Testis (tissue), 3 donors: Measurements from ENCODE around the gene CLEC14A. TPM values are rescaled to one million over a fixed set of nuclear protein-coding genes. Genes with fewer than 3 reads are reported as not detected.

ENCODE experiments used
- DNase-seq: peaks from one replicate; pipeline ENCODE4 v3.0.0-alpha.2; 2019
- H3K27ac ChIP-seq, 2 donors: fragments of 200-600 bp; sonication (generic); one replicate each; pipeline ENCODE4 v1.5.1; 2019
- H3K27me3 ChIP-seq: fragments of 200-600 bp; sonication (generic); one replicate; pipeline ENCODE4 v1.5.1; 2019
- H3K36me3 ChIP-seq: fragments of 200-600 bp; sonication (generic); one replicate; pipeline ENCODE4 v1.5.1; 2017; ENCODE audit warnings: low read depth; ENCODE audit errors: missing control alignments
- H3K4me1 ChIP-seq: fragments of 200-600 bp; sonication (generic); one replicate; pipeline ENCODE4 v1.5.1; 2019
- H3K4me3 ChIP-seq, 2 donors: fragments of 200-600 bp; sonication (generic); one replicate each; pipeline ENCODE4 v1.5.1; 2017 to 2019
- H3K9me3 ChIP-seq: fragments of 200-600 bp; sonication (generic); one replicate; pipeline ENCODE4 v1.5.1; 2017
- CTCF ChIP-seq, 3 experiments: fragments of 450-650 bp in 2 of 3; fragments of 200-600 bp in 1 of 3; sonication (generic) in 1 of 3; IDR thresholded peaks; one replicate each; pipeline ENCODE4 v1.5.1; 2016 to 2019; ENCODE audit warnings: antibody characterized with exemption in 3 of 3, mild to moderate bottlenecking in 2 of 3, moderate library complexity in 1 of 3
- POLR2A ChIP-seq: fragments of 450-650 bp; IDR thresholded peaks from one replicate; pipeline ENCODE4 v1.6.1; 2017; ENCODE audit warnings: antibody characterized with exemption, mild to moderate bottlenecking, moderate library complexity
- WGBS, 2 donors: methylation state at CpG; one replicate each; pipeline ENCODE4 v1.1.5; 2018; 5-methylcytosine and 5-hydroxymethylcytosine counted together
- intact Hi-C: fragments of 100-400 bp; cut with DNase I; formaldehyde crosslinking; loops from one replicate; pipeline ENCODE4 v1.15.1; 2023; ENCODE audit warnings: low total_unique reads
- polyA plus RNA-seq: library from polyadenylated mRNA; stranded (reverse); fragments of 350-450 nt; fragmentation: Illumina TruSeq; extraction: RNeasy Lipid Tissue Mini Kit (QIAGEN cat#74804); gene quantifications from one replicate; pipeline ENCODE4 v1.2.3, GENCODE V29; 2014; ENCODE audit warnings: low read depth, low replicate concordance; ENCODE audit not compliant: insufficient read depth
- total RNA-seq, 2 donors: library from RNA; depleted of rRNA; stranded (reverse); fragments of >200 nt; gene quantifications; one replicate each; pipeline ENCODE4 v1.2.3, GENCODE V29; 2016

The CLEC14A gene
- total and polyA plus RNA-seq, 3 donors from 2014 or later: 7.9 to 11.4 (median 9.7) TPM

GRCh38 chr14:38280081-38280480, 24.2 kb upstream of the CLEC14A start:
- DNase-seq: no peak
- Histone ChIP-seq H3K4me1 (peaks cover 3% of the 10 kb centered on the region), H3K36me3 (no peaks in the 10 kb centered on the region), H3K4me3 (no peak overlapping the region), H3K27ac (no peak overlapping the region), H3K9me3 (no peaks in the 10 kb centered on the region), H3K27me3 (no peaks in the 10 kb centered on the region)
- no peak for TF ChIP-seq POLR2A
- no peak for TF ChIP-seq CTCF (IDR thresholded peaks at IDR 0.05)
- intact Hi-C loops: no loop called here
- WGBS, 2 donors: 62 to 81% methylated on average over 2 of the region's 2 CpGs

DNA sequence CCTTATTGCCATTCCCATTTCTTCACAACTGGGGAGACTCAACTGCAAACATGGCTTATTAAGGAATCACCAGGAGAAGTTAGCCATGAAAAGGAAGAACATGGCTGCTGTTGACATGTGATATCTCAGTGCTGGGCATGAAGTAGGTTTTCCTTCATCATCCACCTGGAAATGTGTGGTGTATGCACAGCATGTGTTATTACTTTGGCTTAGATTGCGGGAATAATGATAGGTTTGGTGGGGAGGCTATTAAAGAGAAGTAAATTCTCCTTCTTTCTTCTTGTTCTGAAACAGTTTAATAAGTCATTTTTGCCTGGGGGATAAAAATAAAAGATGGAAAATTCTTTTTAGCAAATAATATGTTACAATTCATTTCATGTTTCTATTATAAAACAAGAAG, 23.7 kb upstream of the CLEC14A start:
- no peaks in the 10 kb centered on the region for H3K9me3 ChIP-seq
- no peaks in the 10 kb centered on the region for H3K36me3 ChIP-seq
- H3K4me3 ChIP-seq: no peak overlapping the region
- 98 to 100% methylated on average over 1 of the region's 1 CpG for WGBS, 2 donors
- no peak for TF ChIP-seq CTCF (IDR thresholded peaks at IDR 0.05)
- no peaks in the 10 kb centered on the region for H3K27me3 ChIP-seq
- H3K4me1 ChIP-seq: peaks cover 3% of the 10 kb centered on the region
- H3K27ac ChIP-seq: no peak overlapping the region
- DNase-seq: no peak
- intact Hi-C loops: no loop called here

GRCh38 chr14:38278035-38278434, 22.1 kb upstream of the CLEC14A start:
- Histone ChIP-seq H3K9me3 (no peaks in the 10 kb centered on the region), H3K27ac (no peak overlapping the region), H3K36me3 (no peaks in the 10 kb centered on the region), H3K27me3 (no peaks in the 10 kb centered on the region), H3K4me3 (no peak overlapping the region), H3K4me1 (peaks cover 3% of the 10 kb centered on the region)
- DNase-seq: no peak
- intact Hi-C loops: no loop called here
- TF ChIP-seq CTCF (IDR thresholded peaks at IDR 0.05): no peak
- no peak for TF ChIP-seq POLR2A
- 55 to 69% methylated on average over 1 of the region's 1 CpG for WGBS, 2 donors

GRCh38 chr14:38262844-38263243, 7.0 kb upstream of the CLEC14A start:
- Histone ChIP-seq H3K27ac (no peak overlapping the region), H3K9me3 (no peaks in the 10 kb centered on the region), H3K4me1 (no peaks in the 10 kb centered on the region), H3K36me3 (no peaks in the 10 kb centered on the region), H3K4me3 (no peak overlapping the region), H3K27me3 (no peaks in the 10 kb centered on the region)
- intact Hi-C loops: no loop called here
- no peak for TF ChIP-seq POLR2A
- TF ChIP-seq CTCF (IDR thresholded peaks at IDR 0.05): no peak
- no peak for DNase-seq
- 90% methylated on average over 4 of the region's 4 CpGs for WGBS, 2 donors

GRCh38 chr14:38261620-38262019, 5.7 kb upstream of the CLEC14A start:
- TF ChIP-seq POLR2A (no peak), CTCF (IDR thresholded peaks at IDR 0.05) (no peak)
- no peaks in the 10 kb centered on the region for H3K4me1 ChIP-seq
- no peaks in the 10 kb centered on the region for H3K9me3 ChIP-seq
- H3K27me3 ChIP-seq: no peaks in the 10 kb centered on the region
- H3K36me3 ChIP-seq: no peaks in the 10 kb centered on the region
- no peak overlapping the region for H3K27ac ChIP-seq
- DNase-seq: no peak
- no peak overlapping the region for H3K4me3 ChIP-seq
- intact Hi-C loops: no loop called here
- 93 to 96% methylated on average over 1 of the region's 1 CpG for WGBS, 2 donors
